Astrocyte (in vitro differentiated cells and primary cell): ENCODE data around the gene ADRA2C. TPM values are rescaled to one million over a fixed set of nuclear protein-coding genes. Genes with fewer than 3 reads are reported as not detected.

Experiments
- DNase-seq: peaks from one replicate; pipeline ENCODE4 v3.0.0-alpha.2; 2010; ENCODE audit warnings: low read depth
- FAIRE-seq: peaks from 2 replicates; lab custom pipeline; 2011; peaks lifted over from hg19 to GRCh38; lab: Jason Lieb, UNC
- H2AFZ ChIP-seq: 2 replicates; pipeline ENCODE4 v1.6.0; 2012; ENCODE audit warnings: low read depth, low read length, inconsistent platforms
- H3K27ac ChIP-seq: 2 replicates; pipeline ENCODE4 v1.5.1; 2011; ENCODE audit warnings: low read depth, low read length, inconsistent platforms
- H3K27me3 ChIP-seq: 2 replicates; pipeline ENCODE4 v1.6.0; 2011; ENCODE audit warnings: low read length, inconsistent platforms; ENCODE audit not compliant: insufficient read depth
- H3K36me3 ChIP-seq: 2 replicates; pipeline ENCODE4 v1.5.1; 2011; ENCODE audit warnings: low read length, inconsistent platforms; ENCODE audit not compliant: insufficient read depth
- H3K4me1 ChIP-seq: 2 replicates; pipeline ENCODE4 v1.5.1; 2011; ENCODE audit warnings: low read length, inconsistent platforms; ENCODE audit not compliant: insufficient read depth
- H3K4me2 ChIP-seq: 2 replicates; pipeline ENCODE4 v1.6.0; 2012; ENCODE audit warnings: low read length, inconsistent platforms
- H3K4me3 ChIP-seq: 2 replicates; pipeline ENCODE4 v1.5.1; 2011; ENCODE audit warnings: low read depth, mild to moderate bottlenecking, low read length, inconsistent platforms; ENCODE audit not compliant: insufficient read depth
- H3K79me2 ChIP-seq: 2 replicates; pipeline ENCODE4 v1.6.0; 2012; ENCODE audit warnings: mild to moderate bottlenecking, low read length, inconsistent platforms; ENCODE audit not compliant: insufficient read depth
- H3K9ac ChIP-seq: 2 replicates; pipeline ENCODE4 v1.6.0; 2012; ENCODE audit warnings: mild to moderate bottlenecking, low read length, inconsistent platforms
- H3K9me3 ChIP-seq: 2 replicates; pipeline ENCODE4 v1.5.1; 2012; ENCODE audit warnings: low read depth, mild to moderate bottlenecking, low read length, inconsistent platforms; ENCODE audit not compliant: insufficient read depth
- H4K20me1 ChIP-seq: 2 replicates; pipeline ENCODE4 v1.6.0; 2012; ENCODE audit warnings: low read length, inconsistent platforms; ENCODE audit not compliant: insufficient read depth
- H3K27ac Mint-ChIP-seq: one replicate; pipeline ENCODE4 v1.8.0; 2021; ENCODE audit warnings: mild to moderate bottlenecking, mixed read lengths; ENCODE audit not compliant: unreplicated experiment
- H3K27me3 Mint-ChIP-seq: one replicate; pipeline ENCODE4 v1.8.0; 2021; ENCODE audit warnings: low read depth, mixed read lengths; ENCODE audit not compliant: unreplicated experiment
- H3K36me3 Mint-ChIP-seq: one replicate; pipeline ENCODE4 v1.8.0; 2021; ENCODE audit warnings: low read depth, mixed read lengths; ENCODE audit not compliant: unreplicated experiment
- H3K4me1 Mint-ChIP-seq: one replicate; pipeline ENCODE4 v1.8.0; 2021; ENCODE audit warnings: low read depth, mixed read lengths; ENCODE audit not compliant: unreplicated experiment
- H3K4me3 Mint-ChIP-seq: one replicate; pipeline ENCODE4 v1.8.0; 2021; ENCODE audit warnings: mild to moderate bottlenecking, moderate library complexity, mixed read lengths; ENCODE audit not compliant: unreplicated experiment
- H3K9me3 Mint-ChIP-seq: one replicate; pipeline ENCODE4 v1.8.0; 2021; ENCODE audit warnings: mild to moderate bottlenecking, mixed read lengths; ENCODE audit not compliant: unreplicated experiment
- EZH2 ChIP-seq: IDR thresholded peaks from 2 replicates; pipeline ENCODE4 v1.6.1; 2012; ENCODE audit warnings: mild to moderate bottlenecking, low read length, inconsistent platforms; ENCODE audit not compliant: insufficient read depth
- total RNA-seq: library from RNA; stranded (reverse); gene quantifications from 2 replicates; pipeline ENCODE4 v1.2.1, GENCODE V29; 2021
- TF ChIP-seq, protein P1 (sequence below): IDR thresholded peaks from 2 replicates; pipeline ENCODE4 v1.5.1; 2011; ENCODE audit warnings: low read depth, mild to moderate bottlenecking, inconsistent platforms, low read length, moderate library complexity; ENCODE audit not compliant: insufficient read depth

The ADRA2C gene
- total RNA-seq, 1 donor from 2014 or later, result 4.2 TPM

GRCh38 chr4:3733195-3733594 lies 33.0 kb upstream of the ADRA2C start:
- Histone ChIP-seq H3K27me3 (peaks cover 2% of the 10 kb centered on the region), H3K36me3 (no peaks in the 10 kb centered on the region), H2AFZ (no peak overlapping the region)

GRCh38 chr4:3735196-3735595 lies 31.0 kb upstream of the ADRA2C start:
- no peaks in the 10 kb centered on the region for H3K4me1 Mint-ChIP-seq
- Histone ChIP-seq H2AFZ (no peak overlapping the region), H3K9ac (no peak overlapping the region), H3K36me3 (no peaks in the 10 kb centered on the region), H3K4me2 (no peak overlapping the region), H3K79me2 (no peaks in the 10 kb centered on the region), H4K20me1 (no peaks in the 10 kb centered on the region), H3K4me3 (no peak overlapping the region), H3K27ac (no peak overlapping the region), H3K27me3 (peaks cover 2% of the 10 kb centered on the region), H3K4me1 (no peaks in the 10 kb centered on the region), H3K9me3 (no peaks in the 10 kb centered on the region)
- FAIRE-seq (no peak), DNase-seq (no peak)
- TF ChIP-seq, protein P1, sequence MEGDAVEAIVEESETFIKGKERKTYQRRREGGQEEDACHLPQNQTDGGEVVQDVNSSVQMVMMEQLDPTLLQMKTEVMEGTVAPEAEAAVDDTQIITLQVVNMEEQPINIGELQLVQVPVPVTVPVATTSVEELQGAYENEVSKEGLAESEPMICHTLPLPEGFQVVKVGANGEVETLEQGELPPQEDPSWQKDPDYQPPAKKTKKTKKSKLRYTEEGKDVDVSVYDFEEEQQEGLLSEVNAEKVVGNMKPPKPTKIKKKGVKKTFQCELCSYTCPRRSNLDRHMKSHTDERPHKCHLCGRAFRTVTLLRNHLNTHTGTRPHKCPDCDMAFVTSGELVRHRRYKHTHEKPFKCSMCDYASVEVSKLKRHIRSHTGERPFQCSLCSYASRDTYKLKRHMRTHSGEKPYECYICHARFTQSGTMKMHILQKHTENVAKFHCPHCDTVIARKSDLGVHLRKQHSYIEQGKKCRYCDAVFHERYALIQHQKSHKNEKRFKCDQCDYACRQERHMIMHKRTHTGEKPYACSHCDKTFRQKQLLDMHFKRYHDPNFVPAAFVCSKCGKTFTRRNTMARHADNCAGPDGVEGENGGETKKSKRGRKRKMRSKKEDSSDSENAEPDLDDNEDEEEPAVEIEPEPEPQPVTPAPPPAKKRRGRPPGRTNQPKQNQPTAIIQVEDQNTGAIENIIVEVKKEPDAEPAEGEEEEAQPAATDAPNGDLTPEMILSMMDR, result no peak
- TF ChIP-seq EZH2, result no peak
- peaks cover 44% of the 10 kb centered on the region for H3K27me3 Mint-ChIP-seq
- no peak overlapping the region for H3K27ac Mint-ChIP-seq
- peaks cover 12% of the 10 kb centered on the region for H3K9me3 Mint-ChIP-seq
- H3K36me3 Mint-ChIP-seq, result no peaks in the 10 kb centered on the region
- H3K4me3 Mint-ChIP-seq, result no peak overlapping the region

More at GRCh38 chr4:3733195-3733594, 33.0 kb upstream of the ADRA2C start:
- Histone ChIP-seq H3K79me2 (no peaks in the 10 kb centered on the region), H3K9ac (no peak overlapping the region), H3K4me1 (no peaks in the 10 kb centered on the region), H3K4me2 (no peak overlapping the region), H3K27ac (no peak overlapping the region), H3K9me3 (no peaks in the 10 kb centered on the region), H4K20me1 (no peaks in the 10 kb centered on the region), H3K4me3 (no peak overlapping the region)
- DNase-seq (no peak), FAIRE-seq (no peak)
- Mint-ChIP-seq H3K9me3 (peaks cover 12% of the 10 kb centered on the region), H3K4me1 (no peaks in the 10 kb centered on the region), H3K27ac (no peak overlapping the region), H3K4me3 (no peak overlapping the region), H3K36me3 (no peaks in the 10 kb centered on the region), H3K27me3 (peaks cover 50% of the 10 kb centered on the region)
- TF ChIP-seq, protein P1, result no peak
- no peak for TF ChIP-seq EZH2

DNA sequence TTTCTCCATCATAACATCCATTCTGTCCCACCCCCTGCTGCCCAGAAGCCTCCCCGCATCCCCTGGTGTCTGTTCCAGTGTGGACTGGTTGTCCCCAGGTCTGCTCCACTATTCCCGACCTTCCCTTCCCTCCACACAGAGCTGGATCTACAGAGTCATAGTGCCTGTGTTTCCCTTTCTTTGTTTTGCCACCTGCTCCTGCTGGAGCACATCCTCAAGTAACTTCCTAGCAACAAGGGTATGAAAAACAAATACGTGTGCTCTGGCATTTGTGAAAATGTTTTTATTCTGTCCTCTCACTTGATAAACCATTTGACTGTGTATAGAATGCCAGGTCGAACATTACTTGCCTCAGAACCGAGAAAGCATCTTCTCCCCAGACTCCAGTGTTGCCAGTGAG lies 29.9 kb upstream of the ADRA2C start:
- H3K9me3 ChIP-seq, result no peaks in the 10 kb centered on the region
- Mint-ChIP-seq H3K36me3 (no peaks in the 10 kb centered on the region), H3K27ac (no peak overlapping the region), H3K4me3 (no peak overlapping the region), H3K9me3 (peaks cover 12% of the 10 kb centered on the region), H3K4me1 (no peaks in the 10 kb centered on the region), H3K27me3 (peaks cover 52% of the 10 kb centered on the region)
- no peak overlapping the region for H3K4me2 ChIP-seq
- no peaks in the 10 kb centered on the region for H4K20me1 ChIP-seq
- no peaks in the 10 kb centered on the region for H3K79me2 ChIP-seq
- TF ChIP-seq, protein P1, result no peak
- no peak for TF ChIP-seq EZH2
- no peak for DNase-seq
- H3K4me1 ChIP-seq, result no peaks in the 10 kb centered on the region
- no peak overlapping the region for H2AFZ ChIP-seq
- no peak for FAIRE-seq
- peaks cover 2% of the 10 kb centered on the region for H3K27me3 ChIP-seq
- no peak overlapping the region for H3K27ac ChIP-seq
- H3K9ac ChIP-seq, result no peak overlapping the region
- H3K4me3 ChIP-seq, result no peak overlapping the region
- H3K36me3 ChIP-seq, result no peaks in the 10 kb centered on the region
